HG02759 (cell line): Measurements from ENCODE around the gene ULK1.

ENCODE experiments used
- ATAC-seq: cut with Tn5 transposase; IDR thresholded peaks from one replicate; pipeline ENCODE4 v1.9.1; 2021; ENCODE audit warnings: mild to moderate bottlenecking, moderate library complexity; ENCODE audit not compliant: unreplicated experiment

ULK1 gene

DNA sequence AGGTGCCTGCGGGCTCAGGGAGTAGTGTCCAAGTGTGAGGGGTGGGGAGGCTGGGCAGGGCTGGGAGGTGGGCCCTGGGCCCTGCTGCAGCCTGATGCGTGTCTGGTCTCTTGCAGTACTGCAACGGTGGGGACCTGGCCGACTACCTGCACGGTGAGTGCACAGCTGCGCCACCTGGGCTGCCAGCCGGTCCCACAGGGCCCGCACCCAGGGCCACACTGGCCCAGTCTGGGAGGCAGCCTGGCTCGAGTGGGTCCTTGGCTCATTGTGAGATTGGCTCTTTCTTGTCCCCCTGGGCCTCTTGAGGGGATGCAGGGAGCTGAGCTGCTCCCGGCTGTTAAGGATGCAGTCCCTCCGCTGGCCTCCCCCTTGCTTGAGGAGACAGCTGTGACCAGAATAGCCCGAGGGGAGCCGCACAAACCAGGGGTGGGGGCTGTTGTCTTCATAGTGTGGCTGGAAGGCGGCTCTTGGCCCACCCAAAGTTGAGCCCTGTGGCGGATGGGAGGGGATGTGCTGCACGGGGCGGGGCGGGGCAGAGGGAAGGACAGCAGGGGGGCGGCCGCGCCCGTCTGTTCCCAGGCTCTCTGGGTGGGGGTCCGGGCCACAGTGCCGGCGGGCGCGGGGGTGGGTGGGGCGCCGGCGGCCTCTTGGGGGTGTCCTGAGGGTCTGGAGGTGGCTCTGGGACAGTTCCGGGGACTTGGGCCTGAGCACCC is 13.1 kb downstream of the ULK1 start:
- ATAC-seq, result no peak

DNA sequence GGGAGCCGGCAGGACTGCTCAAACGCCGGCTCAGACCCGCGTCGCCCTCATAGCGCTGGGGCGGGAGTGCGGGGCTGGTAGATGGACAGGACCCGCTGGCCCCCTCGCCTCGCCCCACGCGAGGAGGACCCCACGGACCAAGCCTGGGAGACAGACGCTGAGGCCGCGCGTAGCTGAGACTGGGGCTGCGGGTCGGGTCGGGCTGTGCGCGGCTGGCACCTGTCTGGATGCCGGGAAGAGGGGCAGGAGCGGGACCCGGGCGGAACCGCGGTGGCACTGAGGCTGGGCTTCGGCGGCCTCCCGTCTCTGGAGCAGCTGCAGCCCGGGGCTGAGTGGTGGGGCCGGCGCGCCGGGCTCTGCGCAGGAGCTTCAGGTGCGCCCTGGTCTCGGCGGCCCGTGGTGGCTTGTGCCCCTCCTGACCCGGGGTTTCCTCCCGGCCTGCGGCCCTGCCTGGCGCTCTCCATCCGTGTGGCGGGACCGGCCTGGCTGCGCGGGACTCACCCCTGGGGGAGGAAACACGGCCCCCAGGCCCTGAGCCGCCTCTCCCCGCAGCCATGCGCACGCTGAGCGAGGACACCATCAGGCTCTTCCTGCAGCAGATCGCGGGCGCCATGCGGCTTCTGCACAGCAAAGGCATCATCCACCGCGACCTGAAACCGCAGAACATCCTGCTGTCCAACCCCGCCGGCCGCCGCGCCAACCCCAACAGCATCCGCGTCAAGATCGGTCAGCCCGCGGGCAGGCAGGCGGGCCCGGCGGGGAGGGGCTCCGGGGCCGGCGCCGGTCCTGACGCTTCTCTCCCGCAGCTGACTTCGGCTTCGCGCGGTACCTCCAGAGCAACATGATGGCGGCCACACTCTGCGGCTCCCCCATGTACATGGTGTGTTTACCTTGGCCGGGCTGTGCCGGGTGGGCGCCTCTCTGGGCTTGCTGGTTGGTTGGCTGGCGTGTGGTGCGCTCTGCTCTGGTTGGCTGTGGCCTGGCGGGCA is 14.0 kb downstream of the ULK1 start:
- no peak for ATAC-seq

DNA sequence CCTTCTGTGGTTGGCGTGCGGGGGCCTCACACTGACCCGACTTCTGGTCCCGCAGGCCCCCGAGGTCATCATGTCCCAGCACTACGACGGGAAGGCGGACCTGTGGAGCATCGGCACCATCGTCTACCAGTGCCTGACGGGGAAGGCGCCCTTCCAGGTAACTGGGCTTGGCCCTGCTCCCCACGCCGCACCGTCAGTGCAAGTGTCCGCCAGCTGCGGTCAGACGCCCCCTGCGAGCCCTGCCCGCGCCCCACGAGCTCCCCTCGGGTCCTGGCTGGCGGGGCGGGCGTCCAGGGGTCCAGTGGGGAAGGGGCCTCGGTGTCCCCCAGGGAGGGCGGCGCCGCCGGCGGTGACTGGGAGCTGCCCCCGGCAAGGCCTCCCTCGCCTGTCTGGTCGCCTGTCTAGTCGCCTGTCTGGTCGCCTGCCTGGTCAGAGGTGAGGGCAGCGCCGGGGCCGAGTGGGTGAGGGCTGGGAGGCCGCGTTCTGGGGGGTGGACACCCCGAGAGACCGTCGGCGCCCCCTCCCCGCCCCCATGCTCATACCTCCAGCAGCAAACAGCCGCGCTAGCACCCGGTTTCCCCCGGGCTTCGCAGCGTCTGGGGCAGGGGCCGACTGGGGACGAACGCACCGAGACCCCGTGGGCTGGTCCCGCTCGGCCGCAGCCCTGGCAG is 14.8 kb downstream of the ULK1 start:
- no peak for ATAC-seq

DNA sequence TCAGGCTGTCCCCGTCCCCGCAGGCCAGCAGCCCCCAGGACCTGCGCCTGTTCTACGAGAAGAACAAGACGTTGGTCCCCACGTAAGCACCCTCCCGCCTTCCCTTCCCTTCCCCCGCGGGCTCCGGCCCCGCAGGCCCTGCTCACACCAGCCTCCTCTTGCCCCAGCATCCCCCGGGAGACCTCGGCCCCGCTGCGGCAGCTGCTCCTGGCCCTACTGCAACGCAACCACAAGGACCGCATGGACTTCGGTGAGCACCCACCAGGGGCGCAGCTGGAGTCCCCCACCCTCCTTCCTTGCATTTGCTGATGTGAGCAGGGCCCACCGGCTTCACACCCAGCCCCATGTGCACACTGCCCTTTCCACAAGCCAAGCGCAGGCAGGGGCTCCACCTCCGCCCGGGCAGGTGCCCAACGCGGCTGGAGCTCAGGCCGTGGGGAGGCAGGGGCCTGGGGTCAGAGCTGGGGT is 15.4 kb downstream of the ULK1 start:
- ATAC-seq, result no peak

DNA sequence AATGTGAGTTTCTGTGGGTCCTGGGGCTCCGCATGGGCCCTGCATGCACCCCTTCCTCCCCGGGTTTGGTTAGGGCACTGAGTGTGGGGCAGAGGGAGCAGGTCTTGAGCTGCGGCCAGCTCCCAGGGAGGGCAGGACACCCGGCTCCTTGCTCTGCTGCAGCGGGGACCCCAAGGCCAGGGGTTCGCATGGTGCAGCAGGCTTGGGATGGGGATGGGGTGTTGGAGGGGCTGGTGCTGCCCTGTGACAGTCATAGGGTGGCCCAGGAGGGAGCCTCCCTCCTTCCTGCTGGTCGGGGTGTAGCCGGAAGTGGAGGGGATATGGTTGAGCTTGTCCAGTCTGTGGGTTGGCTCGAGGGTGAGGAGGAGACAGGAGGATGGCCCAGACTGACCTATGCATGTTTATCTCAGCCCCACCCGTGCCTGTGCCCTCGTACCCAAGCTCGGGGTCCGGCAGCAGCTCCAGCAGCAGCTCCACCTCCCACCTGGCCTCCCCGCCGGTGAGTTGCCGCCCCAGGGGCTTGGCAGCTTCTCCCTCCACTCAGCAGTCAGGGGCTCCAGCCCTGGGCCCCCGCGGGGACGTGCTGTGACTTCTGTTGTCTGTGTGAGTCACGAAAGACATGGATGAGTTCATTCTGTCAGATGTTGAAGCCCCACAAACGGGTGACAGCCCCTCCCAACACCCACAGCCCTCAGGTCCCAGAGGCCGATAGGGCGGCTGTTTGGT is 16.0 kb downstream of the ULK1 start:
- no peak for ATAC-seq

DNA sequence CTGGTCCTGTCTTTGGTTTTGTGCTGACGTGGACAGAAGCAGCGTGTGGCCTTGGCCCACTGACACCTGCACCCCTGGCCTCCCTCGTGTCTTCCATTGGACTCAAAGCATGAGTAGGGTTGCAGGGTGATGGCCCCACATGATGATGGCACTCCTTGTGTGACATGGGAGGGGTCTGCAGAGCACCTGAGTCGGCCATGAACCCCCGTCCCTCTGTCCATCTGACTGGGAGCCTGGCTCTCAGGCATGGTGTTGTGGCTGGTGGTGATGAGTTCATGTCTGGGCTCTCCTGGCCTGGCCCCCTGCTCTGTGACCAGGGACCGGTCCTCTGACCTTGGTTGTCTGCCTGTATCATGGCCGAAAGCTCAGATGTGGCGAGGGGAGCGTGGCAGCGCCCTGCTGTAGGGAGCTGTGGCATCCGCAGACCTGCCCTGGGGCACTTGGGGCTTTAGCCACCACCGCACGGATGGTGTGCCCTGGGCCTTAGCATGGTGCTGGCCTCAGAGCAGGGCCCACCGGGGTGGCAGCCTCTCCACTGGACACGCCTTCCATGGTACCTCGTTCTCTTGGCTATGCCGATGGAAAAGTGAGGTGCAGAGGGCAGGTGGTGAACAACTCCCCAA is 16.7 kb downstream of the ULK1 start:
- ATAC-seq, result no peak

DNA sequence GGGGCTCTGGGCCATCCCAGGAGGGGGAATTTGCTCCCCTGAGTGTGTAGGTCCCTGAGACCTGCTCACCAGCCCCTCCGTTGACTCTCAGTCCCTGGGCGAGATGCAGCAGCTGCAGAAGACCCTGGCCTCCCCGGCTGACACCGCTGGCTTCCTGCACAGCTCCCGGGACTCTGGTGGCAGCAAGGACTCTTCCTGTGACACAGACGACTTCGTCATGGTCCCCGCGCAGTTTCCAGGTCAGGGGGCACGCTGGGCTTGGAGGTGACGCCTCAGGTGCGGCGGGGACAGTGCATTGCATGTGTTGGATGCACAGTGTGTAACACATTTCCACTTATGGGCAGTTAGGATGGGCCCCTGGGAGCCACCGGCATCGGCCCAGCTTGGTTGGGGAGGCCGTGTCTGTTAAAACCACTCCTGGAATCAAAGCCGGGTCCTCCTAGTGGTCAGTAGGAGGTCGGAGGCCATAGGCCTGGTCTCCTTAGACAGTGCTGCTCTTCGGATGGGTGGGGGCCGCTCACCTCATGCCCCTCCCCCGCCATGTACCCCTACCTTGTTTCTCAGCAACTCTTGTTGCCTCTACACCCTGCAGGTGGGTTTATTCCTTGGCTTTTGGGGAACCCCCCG is 17.5 kb downstream of the ULK1 start:
- no peak for ATAC-seq

DNA sequence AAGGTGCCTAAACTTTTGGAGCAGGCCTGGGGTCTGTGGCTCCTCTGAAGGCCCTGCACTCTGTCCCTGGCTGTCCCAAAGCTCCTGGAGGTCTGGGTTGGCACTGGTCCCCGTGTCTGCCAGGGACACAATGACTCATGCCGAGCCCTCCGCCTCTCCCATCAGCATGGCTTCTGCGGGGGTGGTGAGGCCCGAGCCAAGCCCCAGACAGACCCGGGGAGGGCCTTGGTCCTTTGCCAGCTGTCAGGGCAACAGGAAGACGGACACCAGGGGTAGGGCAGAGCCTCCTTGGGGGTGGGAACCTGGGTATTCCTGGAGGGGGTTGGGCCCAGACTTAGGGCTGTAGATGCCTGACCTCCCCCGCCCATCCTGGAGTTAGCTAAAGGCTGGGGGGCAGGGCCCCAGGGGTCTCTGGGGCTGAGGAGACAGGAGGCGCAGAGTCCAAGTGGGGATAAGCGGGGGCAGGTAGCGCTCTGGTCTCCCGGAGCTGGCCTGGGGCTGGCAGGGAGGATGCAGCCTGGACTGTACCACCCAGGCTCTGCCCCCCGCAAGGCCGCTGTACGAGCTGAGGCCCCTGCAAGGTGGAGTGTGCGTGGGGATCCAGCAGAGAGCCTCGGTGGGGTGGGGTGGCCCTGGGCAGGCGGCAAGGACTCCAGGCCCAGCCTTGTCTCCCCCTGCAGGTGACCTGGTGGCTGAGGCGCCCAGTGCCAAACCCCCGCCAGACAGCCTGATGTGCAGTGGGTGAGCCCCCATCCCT is 18.3 kb downstream of the ULK1 start:
- no peak for ATAC-seq

DNA sequence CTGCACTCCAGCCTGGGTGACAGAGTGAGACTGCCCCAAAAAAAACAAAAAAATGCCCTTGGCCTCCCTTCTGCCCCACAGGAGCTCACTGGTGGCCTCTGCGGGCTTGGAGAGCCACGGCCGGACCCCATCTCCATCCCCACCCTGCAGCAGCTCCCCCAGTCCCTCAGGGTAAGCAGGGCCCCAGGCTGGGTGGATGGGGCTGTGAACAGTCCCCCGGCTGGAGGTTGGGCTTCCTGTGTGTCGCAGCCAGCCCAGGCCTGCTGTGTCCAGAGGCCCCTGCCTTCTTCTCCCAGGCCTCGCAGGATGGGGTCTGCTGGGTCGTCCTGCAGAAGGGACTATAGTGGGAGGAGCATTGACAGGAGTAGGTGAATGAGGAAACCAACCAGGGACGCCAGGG is 19.2 kb downstream of the ULK1 start:
- no peak for ATAC-seq

DNA sequence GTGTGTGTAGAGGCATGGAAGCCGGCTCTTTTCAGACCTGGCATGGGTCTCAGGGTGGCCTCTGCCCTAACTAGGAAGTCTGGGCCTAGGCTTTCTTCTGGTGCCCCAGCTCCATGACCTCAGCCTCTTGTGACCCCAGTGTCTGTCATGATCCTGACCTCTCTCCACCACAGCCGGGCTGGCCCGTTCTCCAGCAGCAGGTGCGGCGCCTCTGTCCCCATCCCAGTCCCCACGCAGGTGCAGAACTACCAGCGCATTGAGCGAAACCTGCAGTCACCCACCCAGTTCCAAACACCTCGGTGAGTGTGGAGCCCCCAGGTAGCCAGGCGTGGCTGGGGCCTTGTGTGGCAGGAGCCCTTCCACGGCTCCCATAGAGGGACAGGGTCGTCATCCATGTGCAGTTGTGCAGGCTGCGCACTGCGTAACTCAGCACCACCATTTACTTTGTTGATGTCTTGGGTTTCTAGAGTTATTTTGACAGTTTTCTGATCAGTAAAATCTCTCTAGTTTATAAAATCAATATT is 19.8 kb downstream of the ULK1 start:
- no peak for ATAC-seq

DNA sequence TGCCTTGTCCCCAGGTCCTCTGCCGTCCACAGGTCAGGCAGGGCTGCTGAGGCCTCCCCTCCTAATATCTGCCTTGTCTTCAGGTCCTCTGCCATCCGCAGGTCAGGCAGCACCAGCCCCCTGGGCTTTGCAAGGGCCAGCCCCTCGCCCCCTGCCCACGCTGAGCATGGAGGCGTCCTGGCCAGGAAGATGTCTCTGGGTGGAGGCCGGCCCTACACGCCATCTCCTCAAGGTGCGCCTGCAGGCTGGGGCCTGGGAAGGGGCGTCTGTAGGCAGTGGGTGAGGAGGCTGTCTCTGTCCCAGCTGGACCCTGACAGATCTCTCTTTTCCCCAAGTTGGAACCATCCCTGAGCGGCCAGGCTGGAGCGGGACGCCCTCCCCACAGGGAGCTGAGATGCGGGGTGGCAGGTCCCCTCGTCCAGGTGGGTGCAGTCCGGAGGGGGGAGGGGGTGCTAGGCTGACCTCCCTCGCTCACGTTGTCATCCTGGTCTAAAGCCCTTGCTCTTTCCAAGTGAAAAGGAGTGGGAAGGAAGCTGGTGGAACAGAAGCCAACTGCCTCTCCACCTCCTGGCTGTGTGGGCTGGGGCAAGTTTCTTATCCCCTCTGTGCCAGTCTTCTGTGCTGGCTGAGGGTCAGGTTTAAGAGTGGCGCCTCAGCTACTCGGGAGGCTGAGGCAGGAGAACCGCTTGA is 20.7 kb downstream of the ULK1 start:
- no peak for ATAC-seq

DNA sequence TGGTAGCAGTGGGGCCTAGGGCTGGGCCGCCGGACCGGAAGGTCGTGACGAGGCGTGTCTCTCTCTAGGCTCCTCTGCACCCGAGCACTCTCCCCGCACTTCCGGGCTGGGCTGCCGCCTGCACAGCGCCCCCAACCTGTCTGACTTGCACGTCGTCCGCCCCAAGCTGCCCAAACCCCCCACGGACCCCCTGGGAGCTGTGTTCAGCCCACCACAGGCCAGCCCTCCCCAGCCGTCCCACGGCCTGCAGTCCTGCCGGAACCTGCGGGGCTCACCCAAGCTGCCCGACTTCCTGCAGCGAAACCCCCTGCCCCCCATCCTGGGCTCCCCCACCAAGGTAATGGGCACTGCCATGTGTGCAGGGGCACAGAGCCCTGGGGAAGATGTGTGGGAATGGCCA is 21.4 kb downstream of the ULK1 start:
- ATAC-seq, result no peak

DNA sequence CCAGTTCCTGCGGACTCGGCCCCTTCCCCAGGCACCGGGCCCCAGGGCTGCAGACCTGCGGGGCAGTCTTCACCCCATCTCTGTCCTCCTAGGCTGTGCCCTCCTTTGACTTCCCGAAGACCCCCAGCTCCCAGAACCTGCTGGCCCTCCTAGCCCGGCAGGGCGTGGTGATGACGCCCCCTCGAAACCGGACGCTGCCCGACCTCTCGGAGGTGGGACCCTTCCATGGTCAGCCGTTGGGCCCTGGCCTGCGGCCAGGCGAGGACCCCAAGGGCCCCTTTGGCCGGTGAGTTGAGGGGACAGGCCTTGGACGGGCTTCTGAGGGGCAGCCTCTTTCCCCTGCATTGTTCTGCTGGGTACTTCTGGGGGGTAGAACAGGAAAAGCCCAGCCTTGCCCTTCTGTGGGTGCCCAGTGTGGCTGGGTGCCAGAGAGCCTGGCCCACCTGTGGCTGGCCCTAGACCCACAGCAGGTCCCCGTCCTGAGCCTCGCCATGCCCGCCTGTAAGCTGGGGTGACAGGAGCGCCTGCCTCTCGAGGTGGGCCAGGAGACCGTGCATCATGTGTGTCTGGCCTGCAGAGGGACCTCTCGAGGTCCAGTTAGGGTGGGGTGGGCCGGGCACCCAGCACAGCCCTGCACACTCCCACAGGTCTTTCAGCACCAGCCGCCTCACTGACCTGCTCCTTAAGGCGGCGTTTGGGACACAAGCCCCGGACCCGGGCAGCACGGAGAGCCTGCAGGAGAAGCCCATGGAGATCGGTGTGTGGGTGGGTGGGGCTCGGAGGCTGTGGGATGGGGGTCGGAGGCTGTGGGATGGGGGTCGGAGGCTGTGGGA is 22.1 kb downstream of the ULK1 start:
- ATAC-seq, result no peak

DNA sequence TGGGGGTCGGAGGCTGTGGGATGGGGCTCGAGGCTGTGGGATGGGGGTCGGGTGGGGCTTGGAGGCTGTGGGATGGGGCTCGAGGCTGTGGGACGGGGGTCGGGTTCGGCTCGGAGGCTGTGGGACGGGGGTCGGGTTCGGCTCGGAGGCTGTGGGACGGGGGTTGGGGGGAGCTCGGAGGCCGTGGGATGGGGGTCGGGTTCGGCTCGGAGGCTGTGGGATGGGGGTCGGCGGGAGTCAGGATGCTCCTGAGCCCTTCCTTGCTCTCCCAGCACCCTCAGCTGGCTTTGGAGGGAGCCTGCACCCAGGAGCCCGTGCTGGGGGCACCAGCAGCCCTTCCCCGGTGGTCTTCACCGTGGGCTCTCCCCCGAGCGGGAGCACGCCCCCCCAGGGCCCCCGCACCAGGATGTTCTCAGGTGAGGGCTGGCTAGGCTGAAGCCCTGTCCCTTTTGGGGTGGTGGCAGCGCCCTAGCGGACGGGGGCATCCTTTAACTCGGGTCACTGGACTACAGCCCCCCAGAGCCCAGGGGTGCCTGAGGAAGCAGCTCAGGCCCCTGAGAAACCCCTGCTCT is 22.8 kb downstream of the ULK1 start:
- no peak for ATAC-seq

DNA sequence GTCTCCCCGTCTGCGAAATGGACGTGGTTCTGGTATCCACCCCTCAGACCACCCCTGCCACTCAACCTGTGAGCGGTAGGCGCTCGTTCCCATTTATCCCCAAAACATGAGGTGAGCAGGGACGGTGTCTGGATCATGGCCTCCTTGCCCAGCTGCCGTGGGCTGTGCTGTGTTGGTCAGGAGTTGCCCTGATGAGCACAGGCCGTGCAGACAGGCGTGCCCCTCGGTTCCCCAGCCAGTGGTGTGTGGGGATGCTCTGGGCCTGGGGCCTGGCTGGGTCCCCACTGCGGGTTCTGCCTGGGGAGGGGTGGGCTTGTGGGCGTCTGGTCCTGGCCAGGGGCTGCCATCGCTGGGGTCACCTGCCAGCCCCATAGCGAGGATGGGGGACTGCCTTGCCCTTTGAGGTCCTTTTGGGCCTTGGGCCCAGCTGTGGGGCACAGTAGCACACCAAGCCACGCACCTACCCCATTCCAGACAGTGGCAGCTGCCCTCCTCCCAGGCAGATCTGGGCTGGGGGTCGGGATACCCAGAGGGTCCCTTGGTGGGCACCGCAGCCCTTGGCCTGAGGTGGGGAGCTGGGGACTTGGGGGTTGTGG is 23.4 kb downstream of the ULK1 start:
- no peak for ATAC-seq

DNA sequence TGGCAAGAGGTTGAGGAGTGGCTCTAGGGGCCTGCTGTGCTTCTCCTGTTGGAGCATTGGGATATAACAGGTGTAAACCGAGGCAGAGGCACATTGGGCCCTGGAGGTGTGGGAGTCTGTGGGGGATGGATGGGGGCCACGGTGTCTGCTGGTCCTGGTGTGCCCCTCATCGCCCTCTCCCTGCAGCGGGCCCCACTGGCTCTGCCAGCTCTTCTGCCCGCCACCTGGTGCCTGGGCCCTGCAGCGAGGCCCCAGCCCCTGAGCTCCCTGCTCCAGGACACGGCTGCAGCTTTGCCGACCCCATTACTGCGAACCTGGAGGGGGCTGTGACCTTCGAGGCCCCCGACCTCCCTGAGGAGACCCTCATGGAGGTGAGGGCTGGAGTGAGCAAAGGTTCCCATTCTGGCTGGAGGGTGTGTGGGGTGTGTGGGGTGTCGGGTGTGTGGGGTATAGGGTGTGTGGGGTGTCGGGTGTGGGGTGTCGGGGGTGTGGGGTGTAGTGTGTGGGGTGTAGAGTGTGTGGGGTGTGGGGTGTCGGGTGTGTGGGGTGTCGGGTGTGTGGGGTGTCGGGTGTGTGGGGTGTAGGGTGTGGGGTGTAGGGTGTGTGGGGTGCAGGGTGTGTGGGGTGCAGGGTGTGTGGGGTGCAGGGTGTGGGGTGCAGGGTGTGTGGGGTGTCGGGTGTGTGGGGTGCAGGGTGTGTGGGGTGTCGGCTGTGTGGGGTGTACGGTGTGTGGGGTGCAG is 24.1 kb downstream of the ULK1 start:
- no peak for ATAC-seq
